ENCODE measurements around the gene DNMT3L.

- no peak for TF ChIP-seq EZH2 (IDR thresholded peaks at IDR 0.05; ENCODE audit: low read length)
- TF ChIP-seq, protein P1, sequence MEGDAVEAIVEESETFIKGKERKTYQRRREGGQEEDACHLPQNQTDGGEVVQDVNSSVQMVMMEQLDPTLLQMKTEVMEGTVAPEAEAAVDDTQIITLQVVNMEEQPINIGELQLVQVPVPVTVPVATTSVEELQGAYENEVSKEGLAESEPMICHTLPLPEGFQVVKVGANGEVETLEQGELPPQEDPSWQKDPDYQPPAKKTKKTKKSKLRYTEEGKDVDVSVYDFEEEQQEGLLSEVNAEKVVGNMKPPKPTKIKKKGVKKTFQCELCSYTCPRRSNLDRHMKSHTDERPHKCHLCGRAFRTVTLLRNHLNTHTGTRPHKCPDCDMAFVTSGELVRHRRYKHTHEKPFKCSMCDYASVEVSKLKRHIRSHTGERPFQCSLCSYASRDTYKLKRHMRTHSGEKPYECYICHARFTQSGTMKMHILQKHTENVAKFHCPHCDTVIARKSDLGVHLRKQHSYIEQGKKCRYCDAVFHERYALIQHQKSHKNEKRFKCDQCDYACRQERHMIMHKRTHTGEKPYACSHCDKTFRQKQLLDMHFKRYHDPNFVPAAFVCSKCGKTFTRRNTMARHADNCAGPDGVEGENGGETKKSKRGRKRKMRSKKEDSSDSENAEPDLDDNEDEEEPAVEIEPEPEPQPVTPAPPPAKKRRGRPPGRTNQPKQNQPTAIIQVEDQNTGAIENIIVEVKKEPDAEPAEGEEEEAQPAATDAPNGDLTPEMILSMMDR (optimal IDR thresholded peaks at IDR 0.05 in 1 of 3, IDR thresholded peaks at IDR 0.05 in 1 of 3, conservative IDR thresholded peaks at IDR 0.05 in 1 of 3; ENCODE audit: extremely low read depth in 1 of 3, insufficient read depth in 2 of 3, low read length in 3 of 3): no peak
These were observed 42.4 kb upstream of the DNMT3L start for GRCh38 chr21:44304011-44304616.
